Islet precursor cell (in vitro differentiated cells): Measurements from ENCODE around the gene SPACA5.
"Not testable (repeated sequence)": the region's sequence is repeated elsewhere in the genome, so short reads cannot be mapped to it uniquely, and the experiment has no call there.

Experiments
- DNase-seq: peaks from one replicate; pipeline ENCODE4 v3.0.0-alpha.2; 2018

The SPACA5 gene

GRCh38 chrX:48022100-48022499 is 15.3 kb downstream of the SPACA5 start:
- DNase-seq, result no peak

GRCh38 chrX:48022738-48023137 is 15.9 kb downstream of the SPACA5 start:
- no peak for DNase-seq

- peak; percentile 59 for DNase-seq
These were observed 18.8 kb downstream of the SPACA5 start for GRCh38 chrX:48025561-48025960.

GRCh38 chrX:48027545-48027944 is 20.8 kb downstream of the SPACA5 start:
- not testable (repeated sequence) for DNase-seq

- no peak for DNase-seq
These were observed 21.3 kb downstream of the SPACA5 start for GRCh38 chrX:48028091-48028490.

- no peak for DNase-seq
These were observed 23.4 kb downstream of the SPACA5 start for GRCh38 chrX:48030237-48030636.

- not testable (repeated sequence) for DNase-seq
These were observed 23.9 kb downstream of the SPACA5 start for GRCh38 chrX:48030641-48031173.

- peak; percentile 47 for DNase-seq
These were observed 29.1 kb downstream of the SPACA5 start for GRCh38 chrX:48035891-48036290.

- peak; percentile 50 for DNase-seq
These were observed 36.3 kb downstream of the SPACA5 start for GRCh38 chrX:48043056-48043455.

GRCh38 chrX:48045410-48046311 is 38.9 kb downstream of the SPACA5 start:
- DNase-seq, result peak; percentile 70

GRCh38 chrX:48046846-48047245 is 40.1 kb downstream of the SPACA5 start:
- no peak for DNase-seq

- DNase-seq, result no peak
These were observed 52.0 kb downstream of the SPACA5 start for GRCh38 chrX:48058621-48059295.

GRCh38 chrX:48059296-48059639 is 52.5 kb downstream of the SPACA5 start:
- no peak for DNase-seq
